GM18951 (cell line): ENCODE data around the gene SIGLEC11.
A peak's percentile ranks its signal among the peaks of the same experiment; 100 is the strongest.
"Not testable (repeated sequence)": the region's sequence is repeated elsewhere in the genome, so short reads cannot be mapped to it uniquely, and the experiment has no call there.

Experiments
- POLR2A ChIP-seq: IDR thresholded peaks from 4 replicates; pipeline ENCODE4 v1.6.1; 2011; ENCODE audit warnings: mild to moderate bottlenecking; ENCODE audit not compliant: insufficient read length, insufficient read depth; ENCODE audit errors: extremely low read depth
- in situ Hi-C: fragments of 300-500 bp; cut with MboI; formaldehyde crosslinking; loops from one replicate; pipeline ENCODE4 v1.12.0; 2022; ENCODE audit warnings: low sequenced_read_pairs, mixed read lengths, inconsistent platforms; ENCODE audit not compliant: unreplicated experiment

Gene SIGLEC11

DNA sequence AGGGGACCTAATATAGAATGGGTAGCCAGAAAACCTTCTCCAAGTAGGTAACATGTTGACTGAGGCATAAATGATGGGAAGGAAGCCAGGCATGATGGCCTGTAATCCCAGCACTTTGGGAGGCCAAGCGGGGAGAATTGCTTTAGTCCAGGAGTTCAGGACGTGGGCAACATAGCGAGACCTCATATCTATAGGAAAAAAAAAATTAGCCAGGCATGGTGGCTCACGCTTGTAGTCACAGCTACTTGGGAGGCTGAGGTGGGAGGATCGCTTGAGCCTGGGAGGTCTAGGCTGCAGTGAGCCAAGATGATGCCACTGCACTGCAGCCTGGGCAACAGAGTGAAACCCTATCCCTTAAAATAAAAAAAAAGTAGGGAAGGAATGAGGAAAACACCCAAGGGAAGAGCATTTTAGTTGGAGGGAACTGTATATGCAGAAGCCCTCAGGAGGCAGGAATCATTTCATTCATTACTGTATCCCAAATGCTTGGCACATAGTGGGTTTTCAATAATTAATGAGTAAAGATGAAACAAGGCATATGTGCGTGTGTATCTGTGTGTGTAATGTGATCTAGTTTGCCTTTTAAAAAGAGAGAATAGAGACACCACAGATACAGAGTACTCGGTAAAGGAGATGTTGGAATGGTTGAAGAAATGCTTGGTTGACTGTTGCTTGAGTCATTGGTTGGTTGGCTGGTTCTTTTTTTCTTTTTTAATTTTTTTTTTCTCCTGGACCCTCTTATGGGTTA, 29.5 kb downstream of the SIGLEC11 start:
- in situ Hi-C loops, result no loop called here
- TF ChIP-seq POLR2A, result no peak

DNA sequence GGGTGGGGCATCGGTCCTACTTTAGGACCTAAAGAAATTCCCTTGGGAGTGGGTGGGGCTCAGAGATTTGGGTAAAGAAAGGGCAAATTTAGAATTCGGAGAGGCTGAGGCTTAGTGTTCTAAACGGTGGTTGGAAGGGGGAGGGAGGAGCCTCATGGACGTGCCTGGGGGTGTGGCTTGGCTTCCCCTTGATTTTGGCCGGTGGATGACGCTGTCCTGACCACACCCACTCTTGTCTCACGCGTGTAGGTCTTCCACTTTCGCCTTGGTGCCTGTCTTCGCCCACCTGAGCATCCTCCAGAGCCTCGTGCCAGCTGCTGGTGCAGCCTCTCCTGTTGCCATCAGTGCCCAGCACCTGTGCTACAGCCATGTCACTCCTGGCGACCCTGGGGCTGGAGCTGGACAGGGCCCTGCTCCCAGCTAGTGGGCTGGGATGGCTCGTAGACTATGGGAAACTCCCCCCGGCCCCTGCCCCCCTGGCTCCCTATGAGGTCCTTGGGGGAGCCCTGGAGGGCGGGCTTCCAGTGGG, 30.4 kb downstream of the SIGLEC11 start:
- no peak for TF ChIP-seq POLR2A
- in situ Hi-C loops, result no loop called here

DNA sequence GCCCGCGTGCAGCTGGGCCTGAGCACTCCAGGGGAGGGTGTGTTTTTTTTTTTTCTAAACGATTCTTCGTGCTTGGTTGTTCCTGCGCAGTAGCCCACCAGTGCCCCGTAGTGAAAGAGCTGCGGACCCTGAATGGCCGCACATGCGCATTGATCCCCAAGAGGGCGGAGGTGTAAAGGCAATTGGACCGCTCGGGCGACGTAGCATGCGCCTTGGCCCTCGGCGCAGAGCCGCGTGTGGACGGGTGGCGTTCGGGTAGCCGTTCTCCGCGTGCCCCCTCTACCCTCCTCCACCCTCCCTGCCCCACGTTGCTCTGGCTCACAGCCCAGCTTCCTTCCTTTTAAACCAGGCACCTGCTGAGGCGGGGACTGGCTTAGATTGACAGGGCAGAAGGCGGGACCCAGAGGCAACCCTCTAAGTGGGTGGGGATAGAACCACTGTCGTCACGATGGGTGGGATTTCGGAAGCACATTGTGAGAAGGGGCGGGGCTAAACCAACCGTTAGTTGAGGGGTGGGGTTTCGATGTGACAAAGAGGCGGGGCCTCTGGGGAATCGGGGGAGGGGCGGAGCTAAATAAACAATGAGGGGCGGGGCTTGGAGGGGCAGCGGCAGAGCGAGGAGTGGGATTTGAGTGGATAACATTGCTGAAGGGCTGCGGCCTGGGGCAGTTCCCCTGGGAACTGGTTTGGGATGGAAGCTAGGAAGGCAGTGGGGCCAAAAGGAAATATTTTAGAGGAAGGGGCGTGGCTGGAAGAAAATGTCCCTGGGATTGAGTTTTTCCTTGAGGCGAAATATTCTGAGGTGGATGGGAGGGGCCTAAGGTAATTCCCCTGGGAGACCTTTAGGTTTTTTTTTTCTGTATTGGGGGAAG, 31.1 kb downstream of the SIGLEC11 start:
- in situ Hi-C loops, result no loop called here

DNA sequence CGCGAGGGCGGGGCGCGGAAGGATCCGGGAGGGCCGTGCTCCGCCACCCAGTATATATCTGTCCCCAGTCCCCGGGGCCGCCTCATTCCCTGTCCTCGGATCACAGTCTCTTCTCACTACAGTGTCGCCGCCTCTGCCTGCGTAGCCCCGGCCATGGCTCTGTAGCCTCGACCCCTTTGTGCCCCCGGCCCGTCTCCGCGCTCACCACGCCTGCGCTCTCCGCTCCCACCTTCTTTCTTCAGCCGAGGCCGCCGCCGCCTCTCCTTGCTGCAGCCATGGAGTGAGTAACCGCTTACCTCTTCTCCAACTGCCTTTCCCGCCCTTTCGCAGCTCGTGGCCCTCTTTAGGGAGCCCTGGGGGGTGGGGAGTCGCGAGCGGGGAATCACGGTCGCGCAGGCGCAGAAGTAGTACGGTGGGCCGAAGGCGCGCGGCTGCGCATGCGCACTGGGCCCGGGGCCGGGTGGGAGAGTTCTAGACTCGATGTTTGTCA, 31.8 kb downstream of the SIGLEC11 start, which contains the start of the genes ATF5 and NUP62:
TSS of gene ATF5 (plus strand) at position 85 of the 490 bp plus-strand sequence. CDS start 1,646 bp downstream, outside the sequence.
TSS of gene NUP62 (minus strand) at position 384 of the 490 bp plus-strand sequence. CDS start 19,697 bp downstream, outside the sequence.
- TF ChIP-seq POLR2A, result peak; percentile 62
- in situ Hi-C loops, result no loop called here

More for the DNA sequence above, 31.1 kb downstream of the SIGLEC11 start:
- peak; percentile 97 for TF ChIP-seq POLR2A

DNA sequence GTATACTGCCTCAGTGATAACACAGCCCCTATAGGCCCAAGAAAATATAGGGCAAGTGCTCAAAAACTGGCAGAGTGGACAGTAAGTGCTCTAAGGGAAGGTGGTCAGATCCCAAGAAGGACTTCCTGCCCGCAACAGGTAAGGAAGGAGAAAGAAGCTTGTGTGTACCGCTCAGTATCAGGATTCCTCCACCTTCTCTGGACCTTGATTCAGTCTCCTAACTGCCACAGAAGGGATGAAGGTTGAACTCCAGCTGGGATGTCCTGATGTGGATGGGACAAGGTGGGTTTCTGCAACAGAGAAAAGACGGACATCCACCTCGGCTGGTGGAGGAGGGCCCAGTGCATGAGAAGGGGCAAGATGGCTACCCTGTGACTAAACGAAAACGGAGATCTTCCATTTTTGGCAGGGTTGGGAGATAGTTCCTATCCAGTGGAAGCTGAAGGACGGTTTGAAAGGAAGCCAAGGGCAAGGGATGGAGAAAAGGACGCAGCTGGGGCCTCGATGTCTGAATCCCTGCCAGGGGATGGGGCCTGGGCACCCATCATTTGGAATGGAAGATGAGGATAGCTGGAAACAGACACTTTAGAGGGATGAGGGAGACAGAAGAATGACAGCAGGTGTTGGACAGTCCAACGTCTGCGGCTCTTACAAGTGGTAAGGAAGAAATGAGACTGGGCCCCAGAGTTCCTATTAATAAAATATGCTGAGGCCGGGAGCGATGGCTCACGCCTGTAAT, 33.3 kb downstream of the SIGLEC11 start:
- TF ChIP-seq POLR2A, result no peak
- in situ Hi-C loops, result no loop called here

DNA sequence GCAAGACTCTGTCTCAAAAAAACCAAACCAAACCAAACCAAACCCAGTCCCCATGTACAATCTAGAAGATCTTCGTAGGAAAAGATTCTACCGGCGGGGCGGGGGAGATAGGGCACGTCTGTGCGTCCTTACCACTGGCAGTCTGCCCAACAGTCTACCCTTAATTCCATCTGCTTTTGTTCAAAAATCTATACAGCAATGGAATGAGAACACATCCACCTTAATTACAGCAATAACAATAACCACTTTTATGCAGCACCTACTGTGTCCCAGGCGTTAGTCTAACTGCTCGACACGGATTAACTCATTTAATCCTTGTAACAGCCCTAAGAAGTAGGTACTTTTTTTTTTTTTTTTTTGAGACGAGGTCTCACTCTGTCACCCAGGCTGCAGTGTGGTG, 34.5 kb downstream of the SIGLEC11 start:
- in situ Hi-C loops, result no loop called here

DNA sequence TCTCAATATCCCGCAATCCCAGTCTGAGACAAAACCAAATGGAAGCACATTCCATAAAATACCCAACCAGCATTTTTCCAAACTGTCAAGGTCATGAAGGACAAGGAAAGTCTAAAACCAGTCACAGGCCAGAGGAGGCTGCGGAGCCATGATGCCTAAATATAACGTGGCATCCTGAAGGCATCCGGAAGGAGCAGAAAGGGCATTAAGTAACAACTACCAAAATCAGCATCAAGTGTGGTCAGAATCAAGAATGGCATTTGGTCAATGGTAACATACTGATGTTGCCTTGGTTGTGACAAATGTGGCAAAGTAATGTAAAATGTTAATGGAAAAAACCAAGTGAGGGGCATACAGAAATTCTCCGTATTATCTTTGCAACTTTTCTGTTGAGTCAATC, 35.5 kb downstream of the SIGLEC11 start:
- TF ChIP-seq POLR2A, result no peak
- in situ Hi-C loops, result no loop called here

More for the DNA sequence above, 34.5 kb downstream of the SIGLEC11 start:
- no peak for TF ChIP-seq POLR2A

DNA sequence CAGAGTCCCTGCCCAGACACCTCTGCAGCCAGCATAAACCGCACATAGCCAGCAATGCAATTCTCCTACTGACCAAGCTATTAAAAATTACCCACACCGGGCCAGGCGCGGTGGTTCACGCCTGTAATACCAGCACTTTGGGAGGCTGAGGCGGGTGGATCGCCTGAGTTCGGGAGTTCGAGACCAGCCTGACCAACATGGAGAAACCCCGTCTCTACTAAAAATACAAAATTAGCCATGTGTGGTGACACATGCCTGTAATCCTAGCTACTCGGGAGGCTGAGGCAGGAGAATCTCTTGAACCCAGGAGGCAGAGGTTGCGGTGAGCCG, 36.1 kb downstream of the SIGLEC11 start:
- in situ Hi-C loops, result not testable (repeated sequence)

DNA sequence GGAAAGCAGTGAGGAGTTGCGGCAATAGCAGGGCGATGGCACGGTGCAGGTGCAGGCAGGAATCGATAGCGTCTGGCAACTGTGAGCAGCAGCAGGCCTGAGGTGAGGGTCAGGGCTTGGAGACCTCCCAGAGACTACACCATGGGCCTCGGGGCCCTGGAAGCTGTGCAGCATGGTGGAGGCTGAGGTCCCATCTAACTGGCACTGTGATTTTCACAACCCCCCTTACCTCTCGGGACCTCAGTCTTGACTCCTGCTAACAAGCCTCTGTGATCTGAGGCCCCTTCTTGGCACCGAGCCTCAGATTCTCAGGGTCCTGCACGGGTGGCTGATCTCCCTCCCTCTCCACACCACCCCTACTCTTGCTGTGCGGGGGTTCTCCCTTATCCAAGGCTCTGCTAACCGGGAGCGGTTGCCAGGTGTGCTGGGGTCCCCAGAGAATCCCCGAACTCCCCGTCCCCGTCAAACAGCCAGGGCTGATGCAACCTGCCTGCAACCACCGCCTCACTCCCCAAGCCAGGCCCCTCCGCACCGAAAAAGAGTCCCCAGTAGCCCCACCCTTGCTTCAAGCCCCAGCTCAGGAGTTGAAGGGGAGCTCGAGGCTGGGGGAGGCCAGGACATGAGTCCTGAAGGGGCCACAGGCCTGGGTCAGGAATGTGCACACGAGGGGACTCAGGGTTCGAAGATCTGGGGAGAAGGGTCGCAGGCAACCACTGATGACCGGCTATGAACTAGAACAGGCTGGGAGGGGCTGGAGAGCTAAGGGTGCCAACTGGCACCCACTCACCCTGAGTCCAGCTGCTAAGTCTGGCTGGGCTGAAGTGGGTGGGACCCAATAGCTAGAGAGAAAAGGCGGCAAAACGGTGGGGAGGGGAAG, 36.7 kb downstream of the SIGLEC11 start:
- no peak for TF ChIP-seq POLR2A
- in situ Hi-C loops, result no loop called here

DNA sequence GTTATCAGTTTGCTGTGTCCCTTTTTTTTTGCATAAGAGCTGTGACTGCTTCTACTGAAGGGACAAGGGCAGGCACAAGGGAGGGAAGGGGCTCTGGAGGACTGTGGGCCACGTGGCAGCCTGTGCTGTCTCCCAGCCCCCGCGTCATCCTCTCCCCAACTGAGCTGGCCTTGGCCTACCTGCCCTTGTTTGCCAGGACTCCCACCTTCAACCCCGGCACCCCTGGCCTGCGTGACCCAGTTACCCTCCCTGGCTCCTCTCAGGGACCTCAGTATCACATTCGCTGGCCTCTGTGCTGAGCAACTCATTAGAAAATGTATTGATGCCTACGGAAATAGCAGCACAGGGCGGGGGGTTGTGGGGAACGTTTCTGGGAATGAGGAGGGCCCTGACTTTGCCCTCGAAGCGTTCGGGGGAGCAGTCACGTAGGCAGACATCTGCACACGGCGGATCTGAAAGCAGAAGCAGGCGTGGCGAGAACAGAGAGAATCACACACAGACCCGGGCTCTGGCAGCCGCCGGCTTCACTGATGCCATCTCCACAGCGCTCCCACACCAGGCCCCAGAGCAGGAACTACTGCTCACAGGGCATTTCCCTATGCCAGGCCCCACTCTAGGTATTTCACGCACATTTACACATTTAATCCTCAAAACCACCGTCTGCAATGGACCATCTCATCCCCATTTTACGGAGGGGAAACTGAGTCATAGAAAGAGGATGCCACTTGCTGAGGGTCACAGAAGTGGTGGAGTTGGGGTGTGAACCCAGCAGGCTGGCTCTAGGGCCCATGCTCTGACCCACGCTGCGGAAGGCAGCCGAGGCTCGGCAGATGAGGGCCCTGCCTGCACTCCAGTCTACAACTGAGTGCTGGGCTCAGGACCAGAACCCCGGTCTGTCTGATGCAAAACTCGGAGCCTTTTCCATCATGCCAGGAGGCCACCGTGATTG, 37.6 kb downstream of the SIGLEC11 start:
- TF ChIP-seq POLR2A, result no peak
- in situ Hi-C loops, result no loop called here
